Heart left ventricle (tissue), 13 donors: ENCODE data around the gene PREX1.

Experiments used
- CTCF ChIP-seq, 12 donors: fragments of 200-600 bp; sonication (generic) in 4 of 12; IDR thresholded peaks; one replicate each; pipeline versions ENCODE4 v1.5.0 to v1.8.0; 2018 to 2022; ENCODE audit warnings: antibody characterized with exemption in 12 of 12, mild to moderate bottlenecking in 5 of 12
- POLR2A ChIP-seq, 2 donors: fragments of 450-650 bp; IDR thresholded peaks; one replicate each; pipeline ENCODE4 v1.6.1; 2017; ENCODE audit warnings: antibody characterized with exemption in 2 of 2, mild to moderate bottlenecking in 2 of 2, moderate library complexity in 2 of 2
- donor health status: ischemic (EF 13 %, LVEDD 7.1; RV severe dilation, severe dysfunction).
- donor health status: DM: no; HTN: yes; CAD: no.
- donor health status: DM: no; HTN: no; CAD: no.
- donor health status: ischemic (EF 25% LVEDD 6.9; RV normal size, moderate dysfunction).
- donor health status: ischemic (EF 25% LVEDD 5.7; RV mildly dilated, moderate dysfunction).
- donor health status: ischemic (EF 35%, LVEDD 5.7; RV mildly dilated, moderate dysfunction).
- donor health status: nonischemic (EF 11% LVEDD 7.7; RV severe dilation, severe dysfunction).
- donor health status: DM: yes; HTN: yes; CAD: no.
- donor health status: PGD.
- donor health status: ischemic (EF 29% LVEDD 5.4; RV normal size, mild dysfunction).
- donor health status: nonischemic (EF 23%, LVEDD 6.1; RV moderate dilation, normal function).

GRCh38 chr20:48731536-48731935 lies 96.3 kb downstream of the PREX1 start:
- TF ChIP-seq CTCF (IDR thresholded peaks at IDR 0.05) (no peak), POLR2A (IDR thresholded peaks at IDR 0.05) (no peak)
